Stimulated activated memory B cell treated with anti-CD40 and anti-IgM and Interleukin-4, amounts not matched to agents 10 μg/mL and 1 μg/mL and 100 μg/mL, for 72 hours (primary cell): ENCODE results near the gene IFT22.
"Not testable (repeated sequence)": the region's sequence is repeated elsewhere in the genome, so short reads cannot be mapped to it uniquely, and the experiment has no call there.

Experiments
- ATAC-seq: fragments of 150-1000 bp; cut with Tn5 transposase; 2 replicates; pipeline ENCODE4 v1.10.0; 2021
- H3K27ac Mint-ChIP-seq: one replicate; pipeline ENCODE4 v1.8.0; 2022; ENCODE audit warnings: mild to moderate bottlenecking, mixed read lengths
- H3K27me3 Mint-ChIP-seq: one replicate; pipeline ENCODE4 v1.8.0; 2022; ENCODE audit warnings: mixed read lengths
- H3K36me3 Mint-ChIP-seq: one replicate; pipeline ENCODE4 v1.8.0; 2022; ENCODE audit warnings: mixed read lengths
- H3K4me1 Mint-ChIP-seq: one replicate; pipeline ENCODE4 v1.8.0; 2022; ENCODE audit warnings: mixed read lengths
- H3K4me3 Mint-ChIP-seq: one replicate; pipeline ENCODE4 v1.8.0; 2022; ENCODE audit warnings: mild to moderate bottlenecking, moderate library complexity, mixed read lengths
- H3K9me3 Mint-ChIP-seq: one replicate; pipeline ENCODE4 v1.8.0; 2022; ENCODE audit warnings: mixed read lengths

Gene IFT22

GRCh38 chr7:101269664-101270063, 51.9 kb downstream of the IFT22 start:
- ATAC-seq: no peak
- Mint-ChIP-seq H3K27ac (no peak overlapping the region), H3K27me3 (peaks cover 20% of the 10 kb centered on the region)

GRCh38 chr7:101265622-101266516, 55.7 kb downstream of the IFT22 start:
- ATAC-seq: no peak
- peaks cover 20% of the 10 kb centered on the region for H3K27me3 Mint-ChIP-seq
- no peak overlapping the region for H3K27ac Mint-ChIP-seq
- no peaks in the 10 kb centered on the region for H3K9me3 Mint-ChIP-seq
- H3K4me1 Mint-ChIP-seq: peaks cover 9% of the 10 kb centered on the region
- no peak overlapping the region for H3K4me3 Mint-ChIP-seq
- no peaks in the 10 kb centered on the region for H3K36me3 Mint-ChIP-seq

More at GRCh38 chr7:101269664-101270063, 51.9 kb downstream of the IFT22 start:
- Mint-ChIP-seq H3K4me1 (no peaks in the 10 kb centered on the region), H3K36me3 (no peaks in the 10 kb centered on the region), H3K4me3 (no peak overlapping the region), H3K9me3 (no peaks in the 10 kb centered on the region)

- H3K4me1 Mint-ChIP-seq, H3K9me3 Mint-ChIP-seq, H3K27ac Mint-ChIP-seq, H3K36me3 Mint-ChIP-seq, H3K4me3 Mint-ChIP-seq, ATAC-seq: not testable (repeated sequence)
- H3K27me3 Mint-ChIP-seq: peaks cover 20% of the 10 kb centered on the region
These were observed 57.4 kb downstream of the IFT22 start for GRCh38 chr7:101264102-101264706.
